ENCODE data around the gene RIC1. TPM values are rescaled to one million over a fixed set of nuclear protein-coding genes. Genes with fewer than 3 reads are reported as not detected.

The RIC1 gene
- 40.3 and 46.9 TPM in 2 replicates for total RNA-seq

GRCh38 chr9:5628530-5629311 is at the start of gene RIC1:
TSS of gene RIC1 (plus strand) at chr9:5629107. CDS start at chr9:5629310, 203 bp downstream.

Other genes with a start within 250 kb of the RIC1 start
- gene PLGRKT, start 191.2 kb upstream of the RIC1 start, total RNA-seq, result 8.3 and 9.5 TPM in 2 replicates
- gene CD274, start 178.6 kb upstream of the RIC1 start, total RNA-seq, result 4.8 and 8.8 TPM in 2 replicates
- gene PDCD1LG2, start 118.6 kb upstream of the RIC1 start, total RNA-seq, result 9.1 and 22.8 TPM in 2 replicates
- gene ERMP1, start 204.0 kb downstream of the RIC1 start, total RNA-seq, result 27.4 and 31.9 TPM in 2 replicates